H1 (cell line): ENCODE measurements around the gene WDR33. TPM values are rescaled to one million over a fixed set of nuclear protein-coding genes. Genes with fewer than 3 reads are reported as not detected.

ENCODE experiments used
- CTCF ChIA-PET: fragments of 300-600 bp; sonication (Branson Sonifier 250); formaldehyde crosslinking; loops from one replicate; lab custom pipeline; 2021; ENCODE audit not compliant: partially characterized antibody; lab: Charles Lee
- POLR2A ChIA-PET: fragments of 300-600 bp; sonication (Branson Sonifier 250); formaldehyde crosslinking; loops from one replicate; lab custom pipeline; 2021; ENCODE audit warnings: inconsistent platforms; ENCODE audit not compliant: partially characterized antibody; lab: Charles Lee
- DNase-seq, 2 experiments: peaks; one replicate each; pipeline versions ENCODE4 v3.0.0 to v3.0.0-alpha.2; 2010 to 2022; ENCODE audit warnings: low spot score in 2 of 2, low read depth in 1 of 2, mixed read lengths in 1 of 2
- FAIRE-seq: peaks from 2 replicates; lab custom pipeline; 2011; peaks lifted over from hg19 to GRCh38; lab: Jason Lieb, UNC
- H2AFZ ChIP-seq: 2 replicates; pipeline ENCODE4 v1.8.1; 2012; ENCODE audit warnings: low read length, inconsistent platforms
- H2AK5ac ChIP-seq: 2 replicates; pipeline ENCODE4 v1.6.1; 2013; ENCODE audit warnings: low read depth, low read length
- H2BK120ac ChIP-seq: replicated peaks from 2 replicates; pipeline ENCODE3; 2013; ENCODE audit warnings: low read depth, low read length, inconsistent platforms
- H2BK12ac ChIP-seq: 2 replicates; pipeline ENCODE4 v1.6.1; 2013; ENCODE audit warnings: low read depth, low read length
- H2BK15ac ChIP-seq: 2 replicates; pipeline ENCODE4 v1.6.1; 2013; ENCODE audit warnings: low read length
- H2BK20ac ChIP-seq: 2 replicates; pipeline ENCODE4 v1.6.1; 2013; ENCODE audit warnings: low read length
- H2BK5ac ChIP-seq: 2 replicates; pipeline ENCODE4 v1.6.1; 2013; ENCODE audit warnings: low read depth, low read length
- H3K14ac ChIP-seq: 2 replicates; pipeline ENCODE4 v1.6.1; 2013; ENCODE audit warnings: inconsistent platforms; ENCODE audit not compliant: insufficient read length
- H3K18ac ChIP-seq: 2 replicates; pipeline ENCODE4 v1.6.1; 2013; ENCODE audit warnings: low read length; ENCODE audit errors: extremely low read depth
- H3K23ac ChIP-seq: 2 replicates; pipeline ENCODE4 v1.6.1; 2013; ENCODE audit warnings: inconsistent platforms; ENCODE audit not compliant: insufficient read length
- H3K23me2 ChIP-seq: 2 replicates; pipeline ENCODE4 v1.6.1; 2013; ENCODE audit warnings: low read depth, low read length
- H3K27ac ChIP-seq: 2 replicates; pipeline ENCODE4 v1.6.1; 2011; ENCODE audit warnings: low read depth, low read length, inconsistent platforms
- H3K27me3 ChIP-seq, 4 experiments: replicated peaks in 1 of 4; 1 replicate in 1 of 4; 2 replicates in 3 of 4; pipeline versions ENCODE4 v1.6.1 to v1.8.1; 2011 to 2013; ENCODE audit warnings: low read length in 3 of 4, mild to moderate bottlenecking in 3 of 4, inconsistent platforms in 2 of 4, mixed read lengths in 2 of 4, moderate library complexity in 1 of 4; ENCODE audit not compliant: control insufficient read depth in 3 of 4, insufficient read depth in 3 of 4; ENCODE audit errors: extremely low read depth in 1 of 4
- H3K36me3 ChIP-seq, 4 experiments: 2 replicates each; pipeline versions ENCODE4 v1.6.1 to v1.8.1; 2011 to 2013; ENCODE audit warnings: mild to moderate bottlenecking in 4 of 4, low read length in 3 of 4, moderate library complexity in 2 of 4, control low read depth in 1 of 4, inconsistent platforms in 1 of 4; ENCODE audit not compliant: insufficient read depth in 4 of 4, control insufficient read depth in 2 of 4
- H3K4ac ChIP-seq: replicated peaks from 2 replicates; pipeline ENCODE3; 2013; ENCODE audit warnings: low read length, low read depth, mixed read lengths, inconsistent platforms; ENCODE audit not compliant: insufficient read length
- H3K4me1 ChIP-seq, 4 experiments: replicated peaks in 1 of 4; 1 replicate in 1 of 4; 2 replicates in 3 of 4; pipeline versions ENCODE4 v1.6.1 to v1.8.1; 2011 to 2013; ENCODE audit warnings: low read length in 3 of 4, inconsistent platforms in 2 of 4, mixed read lengths in 1 of 4; ENCODE audit not compliant: insufficient read depth in 4 of 4, control insufficient read depth in 3 of 4
- H3K4me2 ChIP-seq, 2 experiments: 2 replicates each; pipeline versions ENCODE4 v1.6.1 to v1.8.1; 2011 to 2013; ENCODE audit warnings: low read depth in 2 of 2, low read length in 2 of 2, control low read depth in 1 of 2, inconsistent platforms in 1 of 2, mild to moderate bottlenecking in 1 of 2; ENCODE audit not compliant: insufficient read depth in 1 of 2
- H3K4me3 ChIP-seq, 4 experiments: fragments of 200-600, 300-600 bp in 1 of 4; sonication (generic), shearing (Covaris generic), sonication (Bioruptor Twin) in 1 of 4; 2 replicates each; pipeline versions ENCODE4 v1.5.1 to v1.8.1; 2011 to 2016; ENCODE audit warnings: low read length in 4 of 4, low read depth in 3 of 4, control low read depth in 2 of 4, inconsistent platforms in 2 of 4, mild to moderate bottlenecking in 2 of 4, mixed read lengths in 1 of 4, moderate library complexity in 1 of 4; ENCODE audit not compliant: insufficient read depth in 2 of 4; ENCODE audit errors: extremely low read depth in 1 of 4
- H3K56ac ChIP-seq: replicated peaks from 2 replicates; pipeline ENCODE3; 2013; ENCODE audit warnings: low read depth, mild to moderate bottlenecking, mixed read lengths, low read length, inconsistent platforms; ENCODE audit not compliant: insufficient read length
- H3K79me1 ChIP-seq: 2 replicates; pipeline ENCODE4 v1.6.1; 2013; ENCODE audit warnings: low read depth, low read length, control low read depth
- H3K79me2 ChIP-seq, 2 experiments: 2 replicates each; pipeline versions ENCODE4 v1.6.1 to v1.8.1; 2012 to 2013; ENCODE audit warnings: low read length in 2 of 2, mild to moderate bottlenecking in 2 of 2, inconsistent platforms in 1 of 2; ENCODE audit not compliant: insufficient read depth in 2 of 2, control insufficient read depth in 1 of 2
- H3K9ac ChIP-seq, 4 experiments: replicated peaks in 1 of 4; 1 replicate in 1 of 4; 2 replicates in 3 of 4; pipeline versions ENCODE4 v1.6.1 to v1.8.1; 2011 to 2013; ENCODE audit warnings: low read depth in 3 of 4, low read length in 3 of 4, control low read depth in 2 of 4, mild to moderate bottlenecking in 2 of 4, moderate library complexity in 2 of 4, inconsistent platforms in 1 of 4; ENCODE audit errors: extremely low read depth in 1 of 4
- H3K9me3 ChIP-seq, 2 experiments: 2 replicates each; pipeline versions ENCODE4 v1.6.1 to v1.8.1; 2012 to 2013; ENCODE audit warnings: mild to moderate bottlenecking in 2 of 2, moderate library complexity in 2 of 2, control low read depth in 1 of 2, inconsistent platforms in 1 of 2, low read depth in 1 of 2, low read length in 1 of 2, mixed read lengths in 1 of 2; ENCODE audit not compliant: insufficient read depth in 2 of 2
- H4K20me1 ChIP-seq, 2 experiments: replicated peaks in 1 of 2; 2 replicates each; pipeline versions ENCODE3 to v1.8.1; 2011 to 2013; ENCODE audit warnings: inconsistent platforms in 2 of 2, low read length in 2 of 2, mild to moderate bottlenecking in 1 of 2; ENCODE audit not compliant: insufficient read depth in 2 of 2, control insufficient read depth in 1 of 2
- H4K5ac ChIP-seq: 2 replicates; pipeline ENCODE4 v1.6.1; 2013; ENCODE audit warnings: low read length, low read depth, mixed read lengths, inconsistent platforms; ENCODE audit not compliant: insufficient read length
- H4K8ac ChIP-seq: 2 replicates; pipeline ENCODE4 v1.8.0; 2013; ENCODE audit warnings: mild to moderate bottlenecking, moderate library complexity, low read length, inconsistent platforms; ENCODE audit not compliant: insufficient read depth; ENCODE audit errors: extremely low read depth
- H4K91ac ChIP-seq: replicated peaks from 2 replicates; pipeline ENCODE3; 2013; ENCODE audit warnings: low read length, mixed read lengths, inconsistent platforms; ENCODE audit not compliant: insufficient read length
- CBX5 ChIP-seq: fragments of 300-800, 300-1000 bp; sonication (generic); IDR thresholded peaks from 2 replicates; pipeline ENCODE4 v1.7.1; 2016; ENCODE audit warnings: antibody characterized with exemption, low read length, low read depth
- CBX8 ChIP-seq: fragments of 300-800, 300-1000 bp; sonication (generic); IDR thresholded peaks from 2 replicates; pipeline ENCODE4 v1.7.1; 2016; ENCODE audit warnings: low read depth, low read length, borderline replicate concordance
- CHD2 ChIP-seq: IDR thresholded peaks from 2 replicates; pipeline ENCODE4 v1.6.1; 2012; ENCODE audit warnings: low read length, improper control_type of control experiment
- GTF2F1 ChIP-seq: IDR thresholded peaks from 2 replicates; pipeline ENCODE4 v1.6.1; 2012; ENCODE audit warnings: low read depth, low read length, improper control_type of control experiment, borderline replicate concordance
- JUN ChIP-seq: IDR thresholded peaks from 2 replicates; pipeline ENCODE4 v1.6.1; 2011; ENCODE audit warnings: low read depth, mild to moderate bottlenecking, improper control_type of control experiment, low read length
- RBBP5 ChIP-seq: IDR thresholded peaks from 2 replicates; pipeline ENCODE4 v1.7.1; 2012; ENCODE audit warnings: low read depth, mild to moderate bottlenecking, inconsistent platforms, low read length, moderate library complexity, borderline replicate concordance
- RFX5 ChIP-seq: IDR thresholded peaks from 2 replicates; pipeline ENCODE4 v1.6.1; 2011; ENCODE audit warnings: low read depth, low read length, improper control_type of control experiment, borderline replicate concordance
- SIRT6 ChIP-seq: IDR thresholded peaks from one replicate; pipeline ENCODE4 v1.7.1; 2012; ENCODE audit warnings: low read length, inconsistent platforms
- SP1 ChIP-seq: IDR thresholded peaks from 2 replicates; pipeline ENCODE4 v1.6.1; 2011; ENCODE audit warnings: low read depth, low read length
- TEAD4 ChIP-seq: IDR thresholded peaks from 2 replicates; pipeline ENCODE4 v1.6.1; 2012; ENCODE audit warnings: low read depth, low read length, inconsistent platforms, mixed read lengths
- WGBS, 2 experiments: shearing (Covaris generic) in 1 of 2; methylation state at CpG; one replicate each; pipeline versions ENCODE4 v1.1.6 to v1.1.7; 2013 to 2015; ENCODE audit warnings: low lambda C conversion rate in 2 of 2, mixed read lengths in 2 of 2, inconsistent platforms in 1 of 2, low coverage in 1 of 2, missing lambda C conversion rate in 1 of 2; ENCODE audit not compliant: insufficient replicate concordance in 2 of 2, insufficient coverage in 1 of 2, insufficient read length in 1 of 2; ENCODE audit errors: extremely low coverage in 1 of 2, missing lambda C conversion rate in 1 of 2; 5-methylcytosine and 5-hydroxymethylcytosine counted together
- polyA plus RNA-seq, 7 experiments: library from polyadenylated mRNA; depleted of rRNA in 3 of 7; stranded (reverse) in 5 of 7; unstranded in 2 of 7; fragments of >200 nt in 5 of 7; fragments of 200-250 nt in 2 of 7; gene quantifications; 1 replicate in 5 of 7; 2 replicates in 1 of 7; 4 replicates in 1 of 7; pipeline versions ENCODE4 v1.2.1 to v1.2.3, GENCODE V29; 2011 to 2013; ENCODE audit warnings: missing spikeins in 2 of 7, mixed read lengths in 2 of 7
- total RNA-seq: library from RNA; stranded (reverse); fragmentation: NEBNext Ultra II Directional; extraction: Animal tissue kit (Norgen Biotek cat#: 25700); gene quantifications from 2 replicates; pipeline ENCODE4 v1.2.1, GENCODE V29; 2021

The WDR33 gene
- total and polyA plus RNA-seq, 2 of the 8 experiments (the other 6 are each of a cell fraction or from before 2014, with no cell fraction given): 18.1 to 82.7 TPM

GRCh38 chr2:127685410-127686080, 125.4 kb downstream of the WDR33 start:
- H2AK5ac ChIP-seq: no peak overlapping the region
- no peak overlapping the region for H3K23ac ChIP-seq
- no peak overlapping the region for H2BK5ac ChIP-seq
- H4K91ac ChIP-seq: no peak overlapping the region
- no peak overlapping the region for H3K27ac ChIP-seq
- H3K56ac ChIP-seq: no peak overlapping the region
- H2BK120ac ChIP-seq: no peak overlapping the region
- no peaks in the 10 kb centered on the region for H3K79me2 ChIP-seq
- TF ChIP-seq SP1 (no peak), RFX5 (no peak), CBX5 (no peak), CHD2 (no peak), JUN (no peak), RBBP5 (no peak), CBX8 (no peak), GTF2F1 (no peak), TEAD4 (no peak), SIRT6 (no peak)
- no peaks in the 10 kb centered on the region for H3K23me2 ChIP-seq
- no peak overlapping the region for H3K18ac ChIP-seq
- no peak overlapping the region for H4K5ac ChIP-seq
- no peak overlapping the region for H4K8ac ChIP-seq
- no peak overlapping the region for H2BK15ac ChIP-seq
- peaks cover 10 to 14% of the 10 kb centered on the region in 2 experiments for H3K9me3 ChIP-seq
- H2BK20ac ChIP-seq: no peak overlapping the region
- FAIRE-seq (no peak), DNase-seq (no peak)
- ChIA-PET POLR2A (no interaction called here), CTCF (interaction anchor here (1.1 to 2.0 kb wide), 3 partner anchors 10 to 94 kb away, joined by 3 to 10 read pairs (median 7); partner anchors contain the start of gene LIMS2)
- H3K79me1 ChIP-seq: no peaks in the 10 kb centered on the region
- H3K4me1 ChIP-seq: peaks cover 0 to 8% (median 0%) of the 10 kb centered on the region in 4 experiments; a peak in 2 of 7 replicates
- H2AFZ ChIP-seq: no peak overlapping the region
- no peaks in the 10 kb centered on the region for H3K27me3 ChIP-seq
- H3K14ac ChIP-seq: no peak overlapping the region
- H3K4me3 ChIP-seq: no peak overlapping the region
- no peaks in the 10 kb centered on the region for H4K20me1 ChIP-seq
- H3K36me3 ChIP-seq: no peaks in the 10 kb centered on the region
- no peak overlapping the region for H3K4me2 ChIP-seq
- no peak overlapping the region for H3K9ac ChIP-seq
- H3K4ac ChIP-seq: no peak overlapping the region
- 83% methylated on average over 8 of the region's 8 CpGs; no CpG with 5 or more reads in 1 of the 2 experiments for WGBS, 2 experiments
- no peak overlapping the region for H2BK12ac ChIP-seq
